Measurements from ENCODE around the gene MRPL24. TPM values are rescaled to one million over a fixed set of nuclear protein-coding genes. Genes with fewer than 3 reads are reported as not detected.
A peak's percentile ranks its signal among the peaks of the same experiment; 100 is the strongest.

MRPL24 gene
- polyA plus RNA-seq, 3 donors = 63.0 to 69.1 (median 64.1) TPM

- DNase-seq (ENCODE audit: extremely low read depth in 1 of 11, low read depth in 9 of 11, low spot score in 4 of 11) = peak in 1 of 11 donors; percentile 72
Observed at GRCh38 chr1:156689953-156690674, 50.8 kb downstream of the MRPL24 start.

- DNase-seq (ENCODE audit: extremely low read depth in 1 of 11, low read depth in 9 of 11, low spot score in 4 of 11) = peak in 9 of 11 donors; percentile 80 to 90 (median 86)
Observed at GRCh38 chr1:156689035-156689952, 51.6 kb downstream of the MRPL24 start.

Other genes starting within 250 kb of the MRPL24 start
- 10 to 100 TPM; 21.1 to 31.7 (median 25.8) TPM for gene MEF2D, start 240.3 kb downstream of the MRPL24 start, polyA plus RNA-seq (ENCODE audit: insufficient read length in 3 of 3)
- gene IQGAP3, start 168.5 kb downstream of the MRPL24 start, polyA plus RNA-seq (ENCODE audit: insufficient read length in 3 of 3) = 10 to 100 TPM; 14.2 to 15.5 (median 15.2) TPM
- gene TTC24, start 161.4 kb downstream of the MRPL24 start, polyA plus RNA-seq (ENCODE audit: insufficient read length in 3 of 3) = 1 to 10 TPM; 1.2 to 1.7 (median 1.5) TPM
- gene NAXE, start 149.3 kb downstream of the MRPL24 start, polyA plus RNA-seq (ENCODE audit: insufficient read length in 3 of 3) = 10 to 100 TPM; 67.4 to 76.4 (median 73.0) TPM
- 10 to 100 TPM; 32.9 to 36.2 (median 35.4) TPM for gene GPATCH4, start 139.6 kb downstream of the MRPL24 start, polyA plus RNA-seq (ENCODE audit: insufficient read length in 3 of 3)
- gene HAPLN2, start 121.7 kb downstream of the MRPL24 start, polyA plus RNA-seq (ENCODE audit: insufficient read length in 3 of 3) = under 1 TPM; 0.47 to 0.67 (median 0.57) TPM
- 1 to 10 TPM in 1 of 3 donors, under 1 TPM in 2; 0.22 to 1.3 (median 0.23) TPM for gene BCAN, start 99.0 kb downstream of the MRPL24 start, polyA plus RNA-seq (ENCODE audit: insufficient read length in 3 of 3)
- 100 to 1,000 TPM; 123 to 175 (median 150) TPM for gene NES, start 63.7 kb downstream of the MRPL24 start, polyA plus RNA-seq (ENCODE audit: insufficient read length in 3 of 3)
- gene CRABP2, start 35.5 kb downstream of the MRPL24 start, polyA plus RNA-seq (ENCODE audit: insufficient read length in 3 of 3) = 100 to 1,000 TPM in 1 of 3 donors, 10 to 100 TPM in 2; 91.7 to 120 (median 92.3) TPM
- gene METTL25B, start 12.6 kb downstream of the MRPL24 start, polyA plus RNA-seq (ENCODE audit: insufficient read length in 3 of 3) = 10 to 100 TPM; 34.4 to 47.3 (median 35.6) TPM
- gene ISG20L2, start 12.3 kb downstream of the MRPL24 start, polyA plus RNA-seq (ENCODE audit: insufficient read length in 3 of 3) = 10 to 100 TPM; 40.0 to 43.6 (median 41.3) TPM
- 100 to 1,000 TPM; 262 to 301 (median 270) TPM for gene HDGF, start 10.6 kb upstream of the MRPL24 start, polyA plus RNA-seq (ENCODE audit: insufficient read length in 3 of 3)
- 100 to 1,000 TPM; 105 to 112 (median 111) TPM for gene PRCC, start 26.4 kb upstream of the MRPL24 start, polyA plus RNA-seq (ENCODE audit: insufficient read length in 3 of 3)
- 1 to 10 TPM in 1 of 3 donors, under 1 TPM in 2; 0.47 to 1.5 (median 0.62) TPM for gene SH2D2A, start 75.8 kb upstream of the MRPL24 start, polyA plus RNA-seq (ENCODE audit: insufficient read length in 3 of 3)
- gene INSRR, start 118.0 kb upstream of the MRPL24 start, polyA plus RNA-seq (ENCODE audit: insufficient read length in 3 of 3) = 1 to 10 TPM; 1.1 to 2.6 (median 1.6) TPM
- 1 to 10 TPM in 2 of 3 donors, under 1 TPM in 1; 0.92 to 1.6 (median 1.5) TPM for gene NTRK1, start 119.8 kb upstream of the MRPL24 start, polyA plus RNA-seq (ENCODE audit: insufficient read length in 3 of 3)
- gene PEAR1, start 152.6 kb upstream of the MRPL24 start, polyA plus RNA-seq (ENCODE audit: insufficient read length in 3 of 3) = 10 to 100 TPM; 18.1 to 24.0 (median 22.5) TPM
- under 1 TPM; 0.45 to 0.83 (median 0.63) TPM for gene LRRC71, start 179.5 kb upstream of the MRPL24 start, polyA plus RNA-seq (ENCODE audit: insufficient read length in 3 of 3)

All from renal cortex interstitium (tissue), 11 donors.